H9 (cell line): ENCODE results near the gene NEK6. TPM values are rescaled to one million over a fixed set of nuclear protein-coding genes. Genes with fewer than 3 reads are reported as not detected.
A peak's percentile ranks its signal among the peaks of the same experiment; 100 is the strongest.

ENCODE experiments used
- DNase-seq: peaks from one replicate; pipeline ENCODE4 v3.0.0-alpha.2; 2017
- H2AFZ ChIP-seq: one replicate; pipeline ENCODE4 v1.6.1; 2013; ENCODE audit warnings: mild to moderate bottlenecking, low read length, control low read depth, moderate library complexity
- H2AK5ac ChIP-seq: 2 replicates; pipeline ENCODE4 v1.6.1; 2013; ENCODE audit warnings: low read length, control low read depth, mixed read lengths; ENCODE audit not compliant: insufficient read length
- H2BK120ac ChIP-seq: one replicate; pipeline ENCODE4 v1.6.1; 2013; ENCODE audit warnings: low read depth, mild to moderate bottlenecking, low read length, control low read depth, inconsistent platforms; ENCODE audit not compliant: poor library complexity, severe bottlenecking
- H2BK12ac ChIP-seq: 2 replicates; pipeline ENCODE4 v1.6.1; 2013; ENCODE audit warnings: low read length, control low read depth, mixed read lengths, low read depth; ENCODE audit not compliant: insufficient read length
- H2BK15ac ChIP-seq: 2 replicates; pipeline ENCODE4 v1.6.1; 2013; ENCODE audit warnings: low read depth, low read length, control low read depth
- H2BK20ac ChIP-seq: one replicate; pipeline ENCODE4 v1.6.1; 2013; ENCODE audit warnings: low read depth, mild to moderate bottlenecking, low read length, control low read depth, inconsistent platforms; ENCODE audit not compliant: poor library complexity, severe bottlenecking
- H2BK5ac ChIP-seq: 2 replicates; pipeline ENCODE4 v1.6.1; 2013; ENCODE audit warnings: low read length, control low read depth, mixed read lengths; ENCODE audit not compliant: insufficient read length
- H3K14ac ChIP-seq: 2 replicates; pipeline ENCODE4 v1.6.1; 2013; ENCODE audit warnings: low read length, control low read depth; ENCODE audit not compliant: insufficient read depth
- H3K18ac ChIP-seq: 2 replicates; pipeline ENCODE4 v1.6.1; 2013; ENCODE audit warnings: low read depth, mild to moderate bottlenecking, mixed read lengths, low read length, control low read depth; ENCODE audit not compliant: insufficient read length
- H3K23ac ChIP-seq: 2 replicates; pipeline ENCODE4 v1.6.1; 2013; ENCODE audit warnings: low read length, control low read depth, mixed read lengths, low read depth; ENCODE audit not compliant: insufficient read length
- H3K23me2 ChIP-seq: 2 replicates; pipeline ENCODE4 v1.6.1; 2013; ENCODE audit warnings: low read depth, mild to moderate bottlenecking, mixed read lengths, low read length, control low read depth; ENCODE audit not compliant: insufficient read length, poor library complexity, severe bottlenecking
- H3K27ac ChIP-seq: 2 replicates; pipeline ENCODE4 v1.5.1; 2013; ENCODE audit warnings: low read length, control low read depth, mixed read lengths, low read depth; ENCODE audit not compliant: insufficient read length
- H3K27me3 ChIP-seq: 2 replicates; pipeline ENCODE4 v1.6.1; 2013; ENCODE audit warnings: low read length, control low read depth, inconsistent platforms; ENCODE audit not compliant: insufficient read depth
- H3K4ac ChIP-seq: 2 replicates; pipeline ENCODE4 v1.6.1; 2013; ENCODE audit warnings: low read depth, mild to moderate bottlenecking, control low read depth, inconsistent platforms, low read length, moderate library complexity
- H3K4me1 ChIP-seq: 2 replicates; pipeline ENCODE4 v1.6.1; 2013; ENCODE audit warnings: low read length, control low read depth, inconsistent platforms; ENCODE audit not compliant: insufficient read depth
- H3K4me2 ChIP-seq: 2 replicates; pipeline ENCODE4 v1.6.1; 2013; ENCODE audit warnings: low read length, control low read depth, mixed read lengths; ENCODE audit not compliant: insufficient read length, insufficient read depth
- H3K56ac ChIP-seq: 2 replicates; pipeline ENCODE4 v1.6.1; 2013; ENCODE audit warnings: low read depth, mild to moderate bottlenecking, mixed read lengths, low read length, control low read depth; ENCODE audit not compliant: insufficient read length
- H3K79me1 ChIP-seq: 2 replicates; pipeline ENCODE4 v1.6.1; 2013; ENCODE audit warnings: low read depth, mild to moderate bottlenecking, moderate library complexity, low read length, control low read depth, inconsistent platforms; ENCODE audit not compliant: insufficient read depth, poor library complexity, severe bottlenecking
- H3K79me2 ChIP-seq: 2 replicates; pipeline ENCODE4 v1.6.1; 2013; ENCODE audit warnings: low read length, control low read depth, inconsistent platforms; ENCODE audit not compliant: insufficient read depth
- H3K9ac ChIP-seq: 2 replicates; pipeline ENCODE4 v1.6.1; 2013; ENCODE audit warnings: low read length, control low read depth, mixed read lengths; ENCODE audit not compliant: insufficient read length; ENCODE audit errors: extremely low read depth
- H3K9me3 ChIP-seq: one replicate; pipeline ENCODE4 v1.6.1; 2013; ENCODE audit warnings: low read depth, low read length, inconsistent platforms; ENCODE audit not compliant: control insufficient read depth
- H3T11ph ChIP-seq: one replicate; pipeline ENCODE4 v1.6.1; 2013; ENCODE audit warnings: mild to moderate bottlenecking, low read length, control low read depth, inconsistent platforms
- H4K20me1 ChIP-seq: one replicate; pipeline ENCODE4 v1.6.1; 2013; ENCODE audit not compliant: control insufficient read depth, insufficient read length, insufficient read depth
- H4K5ac ChIP-seq: 2 replicates; pipeline ENCODE4 v1.6.1; 2013; ENCODE audit warnings: low read depth, mild to moderate bottlenecking, mixed read lengths, low read length, control low read depth; ENCODE audit not compliant: insufficient read length
- H4K8ac ChIP-seq: replicated peaks from 2 replicates; pipeline ENCODE4 v1.6.1; 2013; ENCODE audit warnings: low read length, control low read depth, mixed read lengths, low read depth; ENCODE audit not compliant: insufficient read length
- H4K91ac ChIP-seq: 2 replicates; pipeline ENCODE4 v1.6.1; 2013; ENCODE audit warnings: low read depth, mild to moderate bottlenecking, moderate library complexity, mixed read lengths, low read length, control low read depth; ENCODE audit not compliant: insufficient read length
- H3K27ac Mint-ChIP-seq, 3 experiments: 2 replicates in 2 of 3; 3 replicates in 1 of 3; pipeline ENCODE4 v1.8.0; 2020 to 2021; ENCODE audit warnings: mixed read lengths in 3 of 3, mild to moderate bottlenecking in 1 of 3, moderate library complexity in 1 of 3
- H3K27me3 Mint-ChIP-seq: 2 replicates; pipeline ENCODE4 v1.8.0; 2021; ENCODE audit warnings: low read depth, mild to moderate bottlenecking, moderate library complexity, mixed read lengths
- H3K36me3 Mint-ChIP-seq, 3 experiments: 2 replicates in 2 of 3; 3 replicates in 1 of 3; pipeline ENCODE4 v1.8.0; 2020 to 2021; ENCODE audit warnings: low read depth in 3 of 3, mixed read lengths in 3 of 3; ENCODE audit not compliant: insufficient read depth in 1 of 3
- H3K4me1 Mint-ChIP-seq, 2 experiments: 2 replicates each; pipeline ENCODE4 v1.8.0; 2020; ENCODE audit warnings: mixed read lengths in 2 of 2
- H3K4me3 Mint-ChIP-seq, 2 experiments: 2 replicates in 1 of 2; 3 replicates in 1 of 2; pipeline ENCODE4 v1.8.0; 2020 to 2021; ENCODE audit warnings: mild to moderate bottlenecking in 2 of 2, mixed read lengths in 2 of 2, moderate library complexity in 1 of 2
- H3K9me3 Mint-ChIP-seq, 2 experiments: 2 replicates in 1 of 2; 3 replicates in 1 of 2; pipeline ENCODE4 v1.8.0; 2020; ENCODE audit warnings: mild to moderate bottlenecking in 2 of 2, mixed read lengths in 2 of 2, moderate library complexity in 1 of 2
- WGBS: extraction: QIAGEN DNeasy Blood & Tissue Kit; methylation state at CpG from one replicate; pipeline ENCODE4 v1.1.7; 2013; ENCODE audit warnings: missing lambda C conversion rate, low lambda C conversion rate, mixed read lengths; ENCODE audit not compliant: insufficient read length; ENCODE audit errors: extremely low coverage; 5-methylcytosine and 5-hydroxymethylcytosine counted together
- total RNA-seq: library from RNA; stranded (reverse); gene quantifications from 2 replicates; pipeline ENCODE4 v1.2.1, GENCODE V29; 2021
- TF ChIP-seq, protein P1 (sequence below): fragments of 200-600 bp; sonication (generic); conservative IDR thresholded peaks from 3 replicates; pipeline ENCODE4 v1.8.0; 2021; ENCODE audit warnings: antibody characterized with exemption, mild to moderate bottlenecking

The NEK6 gene
- total RNA-seq, 1 experiment from 2014 or later, result 14.3 TPM

DNA sequence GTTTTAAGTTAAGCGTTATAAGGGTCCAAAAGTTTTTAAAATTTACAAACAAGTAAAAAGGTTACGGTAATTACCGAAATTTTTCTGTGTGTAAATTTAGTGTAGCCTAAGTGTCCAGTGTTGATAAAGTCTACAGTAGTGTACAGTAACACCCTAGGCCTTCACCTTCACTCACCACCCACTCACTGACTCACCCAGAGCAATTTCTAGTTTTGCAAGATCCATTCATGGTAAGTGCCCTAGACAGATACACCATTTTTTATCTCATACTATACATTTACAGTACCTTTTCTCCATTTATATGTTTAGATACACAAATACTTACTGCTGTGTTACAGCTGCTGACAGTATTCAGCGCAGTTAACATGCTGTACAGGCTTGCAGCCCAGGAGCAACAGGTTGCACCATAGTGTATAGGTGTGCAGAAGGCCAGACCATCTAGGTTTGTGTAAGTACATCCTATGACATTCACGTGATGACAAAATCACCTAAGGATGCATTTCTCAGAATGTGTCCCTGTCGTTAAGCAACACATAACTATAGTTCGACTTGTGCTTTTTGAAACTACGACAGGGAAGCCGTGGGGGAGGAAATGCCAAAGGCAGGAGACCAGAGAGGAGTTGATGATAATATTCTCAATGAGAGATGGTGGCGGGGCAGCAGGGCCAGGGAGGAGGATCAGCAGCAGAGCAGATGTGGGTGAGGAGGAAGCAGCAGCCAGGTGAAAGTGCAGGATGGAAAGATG lies 108.9 kb downstream of the NEK6 start:
- Histone ChIP-seq H4K5ac (no peak overlapping the region), H3K79me1 (peaks cover 2% of the 10 kb centered on the region), H3K27me3 (no peaks in the 10 kb centered on the region), H3K9ac (no peak overlapping the region), H3K4me2 (no peak overlapping the region), H3K14ac (no peak overlapping the region), H3K9me3 (no peaks in the 10 kb centered on the region), H2BK15ac (no peak overlapping the region), H3T11ph (no peak overlapping the region), H3K4me1 (no peaks in the 10 kb centered on the region), H3K18ac (no peak overlapping the region), H3K79me2 (peaks cover 9% of the 10 kb centered on the region; the same call in 1 of the 2 replicates), H3K23me2 (no peaks in the 10 kb centered on the region), H2AK5ac (no peak overlapping the region), H2BK12ac (no peak overlapping the region), H2BK5ac (no peak overlapping the region), H3K27ac (no peak overlapping the region), H2BK20ac (no peak overlapping the region), H3K4ac (no peak overlapping the region), H3K56ac (no peak overlapping the region), H4K91ac (no peak overlapping the region), H4K20me1 (no peaks in the 10 kb centered on the region), H4K8ac (no peak overlapping the region), H3K23ac (no peak overlapping the region), H2BK120ac (no peak overlapping the region), H2AFZ (no peak overlapping the region)
- H3K36me3 Mint-ChIP-seq, result peaks cover 0 to 4% (median 2%) of the 10 kb centered on the region in 3 experiments; a peak in 2 of 7 replicates
- no peak for DNase-seq
- peak overlapping the region in 2 of 3 experiments; percentile 19 to 63; a peak in 3 of 7 replicates for H3K27ac Mint-ChIP-seq
- TF ChIP-seq, protein P1, sequence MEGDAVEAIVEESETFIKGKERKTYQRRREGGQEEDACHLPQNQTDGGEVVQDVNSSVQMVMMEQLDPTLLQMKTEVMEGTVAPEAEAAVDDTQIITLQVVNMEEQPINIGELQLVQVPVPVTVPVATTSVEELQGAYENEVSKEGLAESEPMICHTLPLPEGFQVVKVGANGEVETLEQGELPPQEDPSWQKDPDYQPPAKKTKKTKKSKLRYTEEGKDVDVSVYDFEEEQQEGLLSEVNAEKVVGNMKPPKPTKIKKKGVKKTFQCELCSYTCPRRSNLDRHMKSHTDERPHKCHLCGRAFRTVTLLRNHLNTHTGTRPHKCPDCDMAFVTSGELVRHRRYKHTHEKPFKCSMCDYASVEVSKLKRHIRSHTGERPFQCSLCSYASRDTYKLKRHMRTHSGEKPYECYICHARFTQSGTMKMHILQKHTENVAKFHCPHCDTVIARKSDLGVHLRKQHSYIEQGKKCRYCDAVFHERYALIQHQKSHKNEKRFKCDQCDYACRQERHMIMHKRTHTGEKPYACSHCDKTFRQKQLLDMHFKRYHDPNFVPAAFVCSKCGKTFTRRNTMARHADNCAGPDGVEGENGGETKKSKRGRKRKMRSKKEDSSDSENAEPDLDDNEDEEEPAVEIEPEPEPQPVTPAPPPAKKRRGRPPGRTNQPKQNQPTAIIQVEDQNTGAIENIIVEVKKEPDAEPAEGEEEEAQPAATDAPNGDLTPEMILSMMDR, result no peak
- no CpG with 5 or more reads among the region's 10 CpGs for WGBS
- H3K27me3 Mint-ChIP-seq, result no peaks in the 10 kb centered on the region
- H3K9me3 Mint-ChIP-seq, result no peaks in the 10 kb centered on the region
- H3K4me1 Mint-ChIP-seq, result peaks cover 18 to 29% of the 10 kb centered on the region in 2 experiments
- no peak overlapping the region for H3K4me3 Mint-ChIP-seq
